HCT116 (cell line): Measurements from ENCODE around the gene TCAF2. TPM values are rescaled to one million over a fixed set of nuclear protein-coding genes. Genes with fewer than 3 reads are reported as not detected.
"Not testable (repeated sequence)": the region's sequence is repeated elsewhere in the genome, so short reads cannot be mapped to it uniquely, and the experiment has no call there.

Experiments used
- ATAC-seq: fragments of 200-7000 bp; cut with Tn5 transposase; 2 replicates; pipeline ENCODE4 v1.9.1; 2020; ENCODE audit warnings: mild to moderate bottlenecking, moderate library complexity
- BruUV-seq: library from RNA; stranded (reverse); fragments of 400-500 nt; replicated peaks from 2 replicates; lab custom pipeline; 2021; lab: Mats Ljungman, UMichigan
- CTCF ChIA-PET: fragments of 300-600 bp; sonication (Branson Sonifier 250); formaldehyde crosslinking; loops from one replicate; lab custom pipeline; 2021; ENCODE audit warnings: antibody characterized with exemption; lab: Charles Lee
- POLR2A ChIA-PET: fragments of 300-600, 350-600 bp; sonication (Branson Sonifier 250); formaldehyde crosslinking; loops from one replicate; lab custom pipeline; 2021; ENCODE audit warnings: antibody characterized with exemption; lab: Charles Lee
- RAD21 ChIA-PET, 2 experiments: fragments of 300-600 bp; sonication (Branson Sonifier 250); formaldehyde crosslinking; loops; one replicate each; lab custom pipeline; 2023; ENCODE audit warnings: low total read pairs in 2 of 2; ENCODE audit not compliant: uncharacterized antibody in 2 of 2, unreplicated experiment in 2 of 2, low non-redundant PET in 1 of 2; lab: Charles Lee
- DNase-seq: peaks from one replicate; pipeline ENCODE4 v3.0.0-alpha.2; 2010; ENCODE audit warnings: low read depth, low spot score
- H2AFZ ChIP-seq: fragments of 200-600 bp; shearing (Covaris generic), sonication (generic); 2 replicates; pipeline ENCODE4 v1.6.1; 2017; ENCODE audit warnings: low read depth, mixed run types, mixed read lengths, antibody characterized with exemption, low read length; ENCODE audit not compliant: poor library complexity, severe bottlenecking
- H3K27ac ChIP-seq: 2 replicates; pipeline ENCODE4 v1.5.1; 2012; ENCODE audit warnings: low read depth, low read length
- H3K27me3 ChIP-seq: fragments of 200-600 bp; sonication (generic); 2 replicates; pipeline ENCODE4 v1.6.1; 2016; ENCODE audit warnings: mixed run types, low read length, mixed read lengths; ENCODE audit not compliant: insufficient read depth
- H3K36me3 ChIP-seq, 2 experiments: fragments of 200-500 bp in 1 of 2; fragments of 200-600 bp in 1 of 2; sonication (Bioruptor generic) in 1 of 2; sonication (generic) in 1 of 2; 2 replicates each; pipeline versions ENCODE4 v1.5.1 to v1.6.1; 2014 to 2016; ENCODE audit warnings: low read length in 2 of 2, inconsistent platforms in 1 of 2, mixed read lengths in 1 of 2, mixed run types in 1 of 2; ENCODE audit not compliant: insufficient read depth in 2 of 2, control insufficient read depth in 1 of 2
- H3K4me1 ChIP-seq, 2 experiments: fragments of 200-600 bp in 1 of 2; sonication (generic) in 1 of 2; 2 replicates each; pipeline versions ENCODE4 v1.5.1 to v1.6.1; 2012 to 2017; ENCODE audit warnings: low read length in 2 of 2, inconsistent platforms in 1 of 2, mild to moderate bottlenecking in 1 of 2, mixed read lengths in 1 of 2, mixed run types in 1 of 2, moderate library complexity in 1 of 2; ENCODE audit not compliant: insufficient read depth in 2 of 2, control insufficient read depth in 1 of 2
- H3K4me2 ChIP-seq: fragments of 200-600 bp; sonication (generic); 2 replicates; pipeline ENCODE4 v1.6.1; 2017; ENCODE audit warnings: mixed run types, low read length, mixed read lengths
- H3K4me3 ChIP-seq, 2 experiments: fragments of 200-600 bp in 1 of 2; sonication (generic) in 1 of 2; replicated peaks in 1 of 2; 2 replicates each; pipeline ENCODE4 v1.5.1; 2011 to 2016; ENCODE audit warnings: low read length in 2 of 2, control low read depth in 1 of 2, low read depth in 1 of 2, mild to moderate bottlenecking in 1 of 2, mixed read lengths in 1 of 2, mixed run types in 1 of 2
- H3K79me2 ChIP-seq: fragments of 200-600 bp; sonication (generic); 2 replicates; pipeline ENCODE4 v1.6.1; 2017; ENCODE audit warnings: mild to moderate bottlenecking, mixed run types, low read length, moderate library complexity, mixed read lengths; ENCODE audit not compliant: insufficient read depth
- H3K9ac ChIP-seq: fragments of 200-600 bp; sonication (generic); 2 replicates; pipeline ENCODE4 v1.6.1; 2016; ENCODE audit warnings: low read length, mixed read lengths
- H3K9me2 ChIP-seq: fragments of 200-600 bp; sonication (generic), shearing (Covaris generic); 2 replicates; pipeline ENCODE4 v1.6.1; 2017; ENCODE audit warnings: mixed run types, mild to moderate bottlenecking, moderate library complexity; ENCODE audit not compliant: insufficient read depth
- H3K9me3 ChIP-seq, 2 experiments: fragments of 200-500 bp in 1 of 2; fragments of 200-600 bp in 1 of 2; sonication (Bioruptor generic) in 1 of 2; sonication (generic) in 1 of 2; 2 replicates each; pipeline ENCODE4 v1.6.1; 2014 to 2017; ENCODE audit warnings: low read length in 2 of 2, mixed read lengths in 2 of 2, inconsistent platforms in 1 of 2, low read depth in 1 of 2, mild to moderate bottlenecking in 1 of 2, mixed run types in 1 of 2, moderate library complexity in 1 of 2; ENCODE audit not compliant: control insufficient read depth in 1 of 2, insufficient read depth in 1 of 2
- H4K20me1 ChIP-seq: fragments of 200-600 bp; sonication (generic), shearing (Covaris generic); 2 replicates; pipeline ENCODE4 v1.6.1; 2017; ENCODE audit warnings: mixed run types, mild to moderate bottlenecking, moderate library complexity; ENCODE audit not compliant: insufficient read depth
- intact Hi-C: fragments of 100-400 bp; cut with micrococcal nuclease; formaldehyde crosslinking; loops from 2 replicates; pipeline ENCODE4 v1.10.0; 2022
- total RNA-seq: library from RNA; stranded (reverse); gene quantifications from one replicate; pipeline ENCODE4 v1.2.1, GENCODE V29; 2021; ENCODE audit not compliant: unreplicated experiment

Gene TCAF2
- total RNA-seq, 1 experiment from 2014 or later = 1.3 TPM

DNA sequence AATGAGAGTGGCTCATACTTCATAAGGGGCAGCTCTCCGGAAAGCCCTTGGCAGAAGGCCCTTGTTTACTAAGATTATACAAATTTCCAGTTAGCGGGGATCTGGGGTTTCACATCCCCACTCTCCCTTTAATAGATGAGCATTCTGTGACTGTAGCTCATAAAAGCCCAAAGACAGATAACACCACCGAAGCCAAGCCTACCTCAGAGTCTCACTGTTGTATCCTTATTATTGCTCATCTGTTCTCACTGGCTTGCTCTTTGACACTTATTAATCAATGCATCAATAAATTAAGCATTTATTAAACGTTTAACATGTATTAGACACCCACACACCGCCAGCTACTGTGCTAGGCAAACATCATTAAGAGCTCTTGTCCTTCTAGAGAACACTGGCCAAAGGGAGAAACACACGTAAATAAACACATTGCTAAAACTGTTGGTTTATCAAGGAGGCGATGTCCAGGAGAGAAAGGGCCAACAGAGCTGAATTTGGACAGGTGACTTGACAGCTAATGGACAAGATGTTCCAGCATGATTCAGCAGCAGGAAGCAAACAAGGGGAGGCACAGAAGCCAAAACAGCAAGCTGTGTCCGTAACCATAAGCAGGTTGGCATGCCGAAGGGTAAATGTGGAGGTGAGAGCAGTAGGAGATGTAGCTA is 19.9 kb downstream of the TCAF2 start:
- DNase-seq, H3K27me3 ChIP-seq, H3K4me3 ChIP-seq, intact Hi-C loops, H3K4me2 ChIP-seq, H2AFZ ChIP-seq, CTCF ChIA-PET, H3K9me3 ChIP-seq, POLR2A ChIA-PET, H3K9me2 ChIP-seq, H3K9ac ChIP-seq, H3K36me3 ChIP-seq, ATAC-seq, H3K79me2 ChIP-seq, H3K4me1 ChIP-seq, H3K27ac ChIP-seq, H4K20me1 ChIP-seq, RAD21 ChIA-PET, BruUV-seq: not testable (repeated sequence)

DNA sequence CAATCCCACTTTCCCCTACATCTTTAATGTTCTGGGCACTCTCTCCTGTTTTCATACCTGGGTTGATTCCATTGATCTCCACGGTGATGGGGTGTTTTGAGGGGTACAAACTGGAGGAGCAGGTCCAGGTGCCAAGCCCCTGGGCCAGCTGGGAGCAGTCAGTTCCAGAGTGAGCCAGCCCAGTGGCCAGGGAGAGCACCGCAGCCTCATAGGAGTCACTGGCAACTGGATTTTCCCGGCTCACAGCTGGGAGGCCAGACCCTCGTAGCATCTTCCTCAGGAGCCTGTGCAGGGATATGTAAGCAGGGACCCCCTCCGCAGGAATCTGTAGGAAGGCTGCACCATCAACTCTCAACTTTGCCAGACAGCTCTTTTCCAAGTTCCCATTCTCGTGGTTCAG is 25.8 kb downstream of the TCAF2 start:
- not testable (repeated sequence) for H3K4me3 ChIP-seq, H3K4me2 ChIP-seq, DNase-seq

DNA sequence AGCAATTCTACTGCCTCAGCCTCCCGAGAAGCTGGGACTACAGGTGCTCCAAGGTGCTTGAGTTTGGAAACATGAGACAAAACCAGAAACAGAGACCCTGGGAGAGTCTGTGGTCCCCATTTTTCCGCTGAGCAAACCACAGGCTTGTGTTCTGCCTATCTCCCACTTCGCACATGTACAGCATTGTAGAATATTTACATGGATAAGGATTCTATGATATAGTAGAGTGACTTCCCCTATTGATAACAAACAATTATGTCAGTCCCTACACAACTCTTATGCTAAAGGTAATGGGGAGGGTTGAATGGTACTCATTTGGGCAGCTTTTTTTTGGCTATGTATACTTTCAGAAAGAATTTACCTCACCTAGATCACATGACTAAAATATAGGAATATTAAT is 29.1 kb downstream of the TCAF2 start:
- H3K27ac ChIP-seq, H3K9me3 ChIP-seq, H3K4me2 ChIP-seq, H3K9me2 ChIP-seq, H3K9ac ChIP-seq, RAD21 ChIA-PET, H2AFZ ChIP-seq, POLR2A ChIA-PET, CTCF ChIA-PET, ATAC-seq, H3K36me3 ChIP-seq, H3K27me3 ChIP-seq, DNase-seq, H3K4me3 ChIP-seq, intact Hi-C loops, H3K79me2 ChIP-seq, H3K4me1 ChIP-seq, BruUV-seq, H4K20me1 ChIP-seq: not testable (repeated sequence)

More for the DNA sequence above, 25.8 kb downstream of the TCAF2 start:
- H3K9ac ChIP-seq, CTCF ChIA-PET, POLR2A ChIA-PET, H3K27ac ChIP-seq, H3K9me3 ChIP-seq, ATAC-seq, H3K27me3 ChIP-seq, intact Hi-C loops, H3K9me2 ChIP-seq, H2AFZ ChIP-seq, H3K4me1 ChIP-seq, RAD21 ChIA-PET, H3K79me2 ChIP-seq, H3K36me3 ChIP-seq, BruUV-seq, H4K20me1 ChIP-seq: not testable (repeated sequence)

DNA sequence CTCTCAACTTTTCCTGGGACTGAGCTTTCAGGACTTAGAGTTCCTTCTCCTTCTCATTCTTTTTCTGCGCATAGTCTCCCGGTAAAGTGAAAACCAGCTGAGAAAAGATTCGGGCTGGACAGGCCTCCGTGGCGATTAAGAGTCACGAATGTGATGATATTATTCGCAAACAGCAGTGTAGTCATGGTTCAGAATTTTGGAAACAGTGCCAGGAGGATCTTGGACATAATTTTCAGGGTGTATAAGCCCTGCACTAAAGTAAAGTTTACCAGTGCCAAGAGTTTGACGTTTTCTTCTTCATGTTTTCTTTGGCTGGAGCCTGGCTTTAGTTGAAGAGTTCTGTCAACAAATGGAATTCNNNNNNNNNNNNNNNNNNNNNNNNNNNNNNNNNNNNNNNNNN is 29.7 kb downstream of the TCAF2 start:
- H3K4me1 ChIP-seq, DNase-seq, H4K20me1 ChIP-seq, intact Hi-C loops, H3K27ac ChIP-seq, H3K4me3 ChIP-seq, H2AFZ ChIP-seq, H3K79me2 ChIP-seq, RAD21 ChIA-PET, CTCF ChIA-PET, H3K27me3 ChIP-seq, ATAC-seq, POLR2A ChIA-PET, H3K9ac ChIP-seq, BruUV-seq, H3K9me2 ChIP-seq, H3K36me3 ChIP-seq, H3K9me3 ChIP-seq, H3K4me2 ChIP-seq: not testable (repeated sequence)
